ENCODE results near the gene LAMTOR4.

Gene LAMTOR4

DNA sequence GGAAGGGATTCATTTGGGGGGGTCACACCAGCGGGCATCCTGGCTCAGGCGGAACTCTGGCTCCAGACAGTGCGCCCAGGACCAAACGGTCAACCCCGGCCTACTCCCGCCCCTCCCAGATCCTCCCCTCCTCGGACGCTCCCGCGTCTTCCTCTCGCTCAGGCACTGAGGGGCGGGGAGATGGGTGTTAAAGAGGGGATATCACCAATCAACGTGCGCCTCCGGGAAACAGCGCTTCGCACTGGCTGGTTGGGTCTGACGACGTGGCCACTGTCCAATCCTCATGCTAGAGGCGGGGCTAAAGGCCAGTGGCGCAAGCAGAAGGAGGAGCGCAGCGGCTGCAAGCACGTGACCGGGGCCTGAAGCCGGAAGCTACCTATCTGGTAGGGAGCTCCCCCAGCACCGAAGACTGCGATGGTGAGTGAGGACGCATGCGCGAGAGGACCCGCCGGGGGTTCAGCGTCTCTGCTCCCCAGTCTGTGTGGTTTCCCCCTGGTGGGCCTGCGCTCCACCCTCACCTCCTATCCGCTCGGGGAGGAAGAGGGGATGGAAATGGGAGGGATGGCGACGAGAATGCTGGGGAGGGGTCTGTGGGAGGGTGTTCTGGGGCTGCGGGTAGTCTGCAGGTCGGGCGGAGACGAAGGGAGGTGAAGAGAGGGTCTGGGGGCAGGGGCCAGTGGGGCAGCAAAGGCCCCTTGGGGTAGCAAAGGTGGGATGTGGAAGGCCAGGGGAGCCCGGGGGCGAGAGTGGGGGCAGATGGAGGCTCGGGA, at the start of gene LAMTOR4:
Gene LAMTOR4, plus strand, starts transcription at position 360 of the 770 bp plus-strand sequence. Its CDS starts 55 bp downstream, at position 415.
- in situ Hi-C loops (cut with MboI; ENCODE audit: low pct_unique_long_range_greater_than_20kb, low sequenced_read_pairs): no loop called here
- peak; percentile 98 for DNase-seq

DNA sequence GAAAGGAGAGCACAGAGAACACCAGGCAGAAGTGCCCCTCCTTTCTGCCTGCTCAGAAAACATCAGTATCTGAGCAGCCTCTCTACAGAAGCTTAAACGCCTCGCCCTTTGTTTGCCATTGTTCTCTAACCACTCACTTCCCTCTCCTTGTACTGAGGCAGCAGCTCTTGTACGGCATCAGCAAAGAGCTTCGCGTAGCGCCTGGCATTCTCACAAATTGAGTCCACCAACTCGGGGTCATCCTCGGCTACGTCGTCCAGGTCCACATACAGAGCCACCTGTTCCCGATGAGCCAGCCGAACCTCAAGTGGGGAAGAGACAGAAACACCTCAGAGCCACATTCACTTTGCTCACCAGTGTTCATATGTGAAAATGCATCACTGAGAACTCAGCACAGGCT, 49.3 kb upstream of the LAMTOR4 start:
- no peak for DNase-seq
- in situ Hi-C loops (cut with MboI; ENCODE audit: low pct_unique_long_range_greater_than_20kb, low sequenced_read_pairs): no loop called here

DNA sequence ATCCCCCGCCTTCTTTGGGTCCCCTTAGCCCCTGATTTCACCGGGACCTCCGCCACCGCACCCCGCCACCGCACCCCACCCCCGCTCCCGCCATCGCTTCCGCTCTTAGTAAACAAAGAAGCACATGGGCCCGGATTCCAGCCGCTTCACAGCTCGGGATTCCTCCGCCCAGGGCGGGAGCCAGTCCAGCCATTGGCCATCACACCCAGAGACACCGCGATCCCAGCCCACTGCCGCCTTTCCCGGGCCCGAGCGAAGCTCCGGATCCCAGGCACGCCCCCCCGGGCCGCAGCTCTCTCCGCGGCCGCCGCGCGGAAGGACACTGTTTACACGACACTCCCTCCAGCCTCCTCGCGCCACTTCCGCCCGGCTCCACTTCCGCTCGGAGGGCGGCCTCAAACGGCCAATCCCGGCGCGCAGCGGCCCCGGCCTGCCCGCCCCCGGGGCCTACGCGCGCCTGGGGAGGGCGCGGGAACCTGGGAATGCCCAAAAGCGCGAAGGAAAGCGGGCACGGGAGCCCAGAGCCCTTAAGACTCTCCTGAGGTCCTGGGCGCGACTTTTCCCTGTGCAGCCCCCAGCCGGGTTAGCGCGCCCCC, 48.2 kb upstream of the LAMTOR4 start:
- in situ Hi-C loops (cut with MboI; ENCODE audit: low pct_unique_long_range_greater_than_20kb, low sequenced_read_pairs): no loop called here
- DNase-seq: peak; percentile 90

- in situ Hi-C loops (cut with MboI; ENCODE audit: low pct_unique_long_range_greater_than_20kb, low sequenced_read_pairs): no loop called here
- DNase-seq: peak; percentile 99
These were observed 47.5 kb upstream of the LAMTOR4 start, which contains the start of the genes AP4M1 and MCM7 for GRCh38 chr7:100101016-100101862. TSS of gene AP4M1 (plus strand) at chr7:100101643. CDS start at chr7:100101715, 72 bp downstream. TSS of gene MCM7 (minus strand) at chr7:100101397. CDS start at chr7:100101294, 103 bp downstream.

DNA sequence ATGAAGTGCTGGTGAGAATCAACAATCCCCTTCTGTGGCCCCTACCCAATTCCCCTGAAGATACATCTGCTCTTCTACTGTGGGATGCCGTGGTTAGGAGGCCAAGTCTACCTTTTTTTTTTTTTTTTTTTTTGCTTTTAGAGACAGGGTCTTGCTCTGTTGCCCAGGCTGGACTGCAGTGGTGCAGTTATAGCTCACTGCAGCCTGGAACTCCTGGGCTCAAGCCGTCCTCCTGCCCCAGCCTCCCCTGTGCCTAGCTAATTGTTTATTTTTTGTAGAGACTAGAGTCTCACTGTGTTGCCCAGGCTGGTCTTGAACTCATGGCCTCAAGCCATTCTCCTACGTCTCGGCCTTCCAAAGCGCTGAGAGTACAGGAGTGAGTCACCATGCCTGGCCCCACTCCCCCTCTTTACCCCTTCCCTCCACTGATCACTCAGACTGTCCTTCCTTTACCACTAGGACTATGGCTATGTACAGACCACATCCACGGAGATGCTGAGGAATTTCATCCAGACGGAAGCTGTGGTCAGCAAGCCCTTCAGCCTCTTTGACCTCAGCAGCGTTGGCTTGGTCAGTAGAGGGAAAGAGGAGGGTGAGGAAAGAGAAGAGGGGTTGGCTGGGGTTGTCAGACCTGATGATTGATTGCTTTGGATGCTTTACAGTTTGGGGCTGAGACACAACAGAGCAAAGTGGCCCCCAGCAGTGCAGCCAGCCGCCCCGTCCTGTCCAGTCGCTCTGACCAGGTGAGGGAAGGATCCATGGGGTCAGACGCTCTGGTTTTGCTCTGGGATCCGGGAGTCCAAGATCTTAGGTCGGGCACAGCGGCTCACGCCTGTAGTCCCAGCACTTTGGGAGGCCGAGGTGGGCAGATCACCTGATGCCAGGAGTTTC, 45.5 kb upstream of the LAMTOR4 start:
- in situ Hi-C loops (cut with MboI; ENCODE audit: low pct_unique_long_range_greater_than_20kb, low sequenced_read_pairs): no loop called here
- DNase-seq: no peak

GRCh38 chr7:100105534-100105933, 43.2 kb upstream of the LAMTOR4 start:
- no peak for DNase-seq
- in situ Hi-C loops (cut with MboI; ENCODE audit: low pct_unique_long_range_greater_than_20kb, low sequenced_read_pairs): no loop called here

GRCh38 chr7:100106633-100107032, 42.1 kb upstream of the LAMTOR4 start:
- in situ Hi-C loops (cut with MboI; ENCODE audit: low pct_unique_long_range_greater_than_20kb, low sequenced_read_pairs): no loop called here
- no peak for DNase-seq

DNA sequence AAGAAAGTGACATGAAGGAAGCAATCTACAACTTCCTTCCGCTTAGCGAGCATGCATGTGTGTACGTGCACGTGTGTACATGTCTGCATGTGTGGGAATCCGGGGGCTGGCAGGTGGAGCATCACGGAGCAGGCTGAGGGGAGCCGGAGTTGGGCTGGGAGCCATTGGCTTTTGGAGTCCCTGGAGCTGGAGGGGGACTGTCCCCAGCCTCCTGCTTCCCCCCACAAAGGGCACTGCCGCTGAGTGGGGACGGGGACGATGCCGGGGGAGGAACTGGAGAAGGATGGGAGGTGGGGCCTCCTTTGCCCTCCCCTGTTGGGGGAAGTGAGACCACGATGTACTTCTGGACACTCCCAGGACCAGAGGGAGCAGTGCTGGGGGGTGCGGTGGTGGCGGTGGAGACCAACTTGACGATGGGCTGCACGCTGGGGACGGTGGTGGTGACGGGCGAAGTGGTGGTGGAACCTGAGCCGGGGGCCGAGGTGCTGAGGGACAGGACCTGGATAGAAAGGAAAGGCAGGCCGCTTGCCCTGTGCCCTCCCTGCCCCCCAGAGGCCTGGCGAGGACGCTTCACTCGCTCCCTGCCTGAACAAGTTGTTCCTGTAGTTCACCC, 41.5 kb upstream of the LAMTOR4 start:
- no peak for DNase-seq
- in situ Hi-C loops (cut with MboI; ENCODE audit: low pct_unique_long_range_greater_than_20kb, low sequenced_read_pairs): no loop called here

- in situ Hi-C loops (cut with MboI; ENCODE audit: low pct_unique_long_range_greater_than_20kb, low sequenced_read_pairs): no loop called here
- DNase-seq: no peak
These were observed 40.8 kb upstream of the LAMTOR4 start for GRCh38 chr7:100107890-100108289.

GRCh38 chr7:100109521-100110163, 39.1 kb upstream of the LAMTOR4 start:
- no peak for DNase-seq
- in situ Hi-C loops (cut with MboI; ENCODE audit: low pct_unique_long_range_greater_than_20kb, low sequenced_read_pairs): no loop called here

GRCh38 chr7:100111156-100111555, 37.6 kb upstream of the LAMTOR4 start:
- DNase-seq: no peak
- in situ Hi-C loops (cut with MboI; ENCODE audit: low pct_unique_long_range_greater_than_20kb, low sequenced_read_pairs): no loop called here

DNA sequence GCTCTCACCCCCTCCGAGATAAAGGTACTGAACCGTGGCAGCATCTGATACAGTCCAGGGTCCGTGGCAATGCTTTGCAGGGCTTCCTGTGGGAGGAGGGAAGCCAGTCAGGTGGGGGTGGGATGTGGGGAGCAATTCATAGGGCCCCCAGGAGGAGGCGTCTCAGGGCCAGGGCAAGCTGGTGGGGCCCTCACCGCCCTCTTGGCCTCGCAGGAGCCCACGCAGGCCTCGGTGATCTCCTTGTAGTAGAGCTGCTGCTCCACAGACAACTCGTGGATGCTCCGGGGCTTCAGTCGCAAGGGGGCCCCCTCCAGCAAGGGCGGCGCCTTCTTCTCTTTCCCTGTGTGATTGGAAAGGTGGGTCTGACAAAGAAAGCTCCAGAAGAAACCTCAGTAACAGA, 36.8 kb upstream of the LAMTOR4 start:
- DNase-seq: no peak
- in situ Hi-C loops (cut with MboI; ENCODE audit: low pct_unique_long_range_greater_than_20kb, low sequenced_read_pairs): no loop called here

- in situ Hi-C loops (cut with MboI; ENCODE audit: low pct_unique_long_range_greater_than_20kb, low sequenced_read_pairs): no loop called here
- DNase-seq: no peak
These were observed 33.7 kb upstream of the LAMTOR4 start for GRCh38 chr7:100115026-100115425.

- in situ Hi-C loops (cut with MboI; ENCODE audit: low pct_unique_long_range_greater_than_20kb, low sequenced_read_pairs): no loop called here
- DNase-seq: no peak
These were observed 30.2 kb upstream of the LAMTOR4 start for GRCh38 chr7:100118388-100119071.

- DNase-seq: peak; percentile 96
- in situ Hi-C loops (cut with MboI; ENCODE audit: low pct_unique_long_range_greater_than_20kb, low sequenced_read_pairs): no loop called here
These were observed 29.4 kb upstream of the LAMTOR4 start, which contains the start of the genes CNPY4 and TAF6 for GRCh38 chr7:100119072-100119969. TSS of gene CNPY4 (plus strand) at chr7:100119634. CDS start at chr7:100119745, 111 bp downstream. TSS of gene TAF6 (minus strand) at chr7:100119358. CDS start at chr7:100114209, 5,149 bp downstream.

DNA sequence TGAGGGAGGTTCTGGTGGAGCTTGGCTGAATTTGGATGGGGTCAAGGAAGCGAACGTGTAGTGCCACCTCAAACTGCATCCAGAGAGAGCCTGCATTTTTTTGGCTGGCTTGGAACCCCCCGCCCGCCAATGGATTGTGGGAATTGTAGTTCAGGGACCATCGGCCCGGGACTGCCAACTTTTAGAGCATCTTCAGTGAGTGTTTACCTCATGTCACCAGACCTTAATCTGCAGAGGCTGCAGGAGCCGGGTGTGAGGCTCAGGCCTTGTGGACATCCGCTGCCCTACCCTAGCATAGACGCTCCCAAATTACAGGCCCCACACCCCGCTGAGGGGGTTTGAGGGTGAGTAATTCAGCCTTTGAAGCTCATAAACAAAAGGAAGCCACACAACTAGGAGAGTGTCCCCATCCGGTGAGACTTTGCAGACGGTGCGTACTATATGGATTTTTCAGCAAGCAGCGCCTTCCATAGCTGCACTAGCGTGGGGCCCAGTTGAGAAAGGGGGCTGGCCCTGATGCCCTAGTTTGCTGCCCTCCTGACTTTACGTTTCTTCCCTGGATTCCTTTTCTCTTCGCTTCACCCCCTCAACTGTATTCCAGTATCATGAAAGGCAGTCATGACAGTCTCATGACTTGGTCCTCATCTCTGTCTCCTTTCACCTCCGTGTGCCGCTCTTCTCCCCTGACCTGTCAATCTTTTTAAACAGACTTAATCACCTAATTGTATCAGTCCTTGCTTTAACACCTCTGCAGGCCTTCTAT, 28.6 kb upstream of the LAMTOR4 start:
- in situ Hi-C loops (cut with MboI; ENCODE audit: low pct_unique_long_range_greater_than_20kb, low sequenced_read_pairs): no loop called here
- peak; percentile 74 for DNase-seq

Measured in KBM-7 (cell line).